ENCODE results near the gene FOXP1. TPM values are rescaled to one million over a fixed set of nuclear protein-coding genes. Genes with fewer than 3 reads are reported as not detected.

Gene FOXP1
- total RNA-seq, 1 donor from 2014 or later: 31.1 TPM

- DNase-seq: no peak
- Mint-ChIP-seq H3K9me3 (ENCODE audit: unreplicated experiment) (no peaks in the 10 kb centered on the region), H3K4me1 (ENCODE audit: low read depth, unreplicated experiment) (no peaks in the 10 kb centered on the region), H3K4me3 (ENCODE audit: unreplicated experiment) (no peak overlapping the region), H3K27ac (ENCODE audit: unreplicated experiment) (no peak overlapping the region), H3K36me3 (ENCODE audit: unreplicated experiment) (no peaks in the 10 kb centered on the region), H3K27me3 (ENCODE audit: unreplicated experiment) (no peaks in the 10 kb centered on the region)
- TF ChIP-seq, protein P1, sequence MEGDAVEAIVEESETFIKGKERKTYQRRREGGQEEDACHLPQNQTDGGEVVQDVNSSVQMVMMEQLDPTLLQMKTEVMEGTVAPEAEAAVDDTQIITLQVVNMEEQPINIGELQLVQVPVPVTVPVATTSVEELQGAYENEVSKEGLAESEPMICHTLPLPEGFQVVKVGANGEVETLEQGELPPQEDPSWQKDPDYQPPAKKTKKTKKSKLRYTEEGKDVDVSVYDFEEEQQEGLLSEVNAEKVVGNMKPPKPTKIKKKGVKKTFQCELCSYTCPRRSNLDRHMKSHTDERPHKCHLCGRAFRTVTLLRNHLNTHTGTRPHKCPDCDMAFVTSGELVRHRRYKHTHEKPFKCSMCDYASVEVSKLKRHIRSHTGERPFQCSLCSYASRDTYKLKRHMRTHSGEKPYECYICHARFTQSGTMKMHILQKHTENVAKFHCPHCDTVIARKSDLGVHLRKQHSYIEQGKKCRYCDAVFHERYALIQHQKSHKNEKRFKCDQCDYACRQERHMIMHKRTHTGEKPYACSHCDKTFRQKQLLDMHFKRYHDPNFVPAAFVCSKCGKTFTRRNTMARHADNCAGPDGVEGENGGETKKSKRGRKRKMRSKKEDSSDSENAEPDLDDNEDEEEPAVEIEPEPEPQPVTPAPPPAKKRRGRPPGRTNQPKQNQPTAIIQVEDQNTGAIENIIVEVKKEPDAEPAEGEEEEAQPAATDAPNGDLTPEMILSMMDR (IDR thresholded peaks at IDR 0.05; ENCODE audit: partially characterized antibody, unreplicated experiment): no peak
These were observed 206.6 kb downstream of the FOXP1 start for GRCh38 chr3:71376911-71377310.

- Mint-ChIP-seq H3K9me3 (ENCODE audit: unreplicated experiment) (no peaks in the 10 kb centered on the region), H3K36me3 (ENCODE audit: unreplicated experiment) (no peaks in the 10 kb centered on the region), H3K27ac (ENCODE audit: unreplicated experiment) (no peak overlapping the region), H3K4me1 (ENCODE audit: low read depth, unreplicated experiment) (no peaks in the 10 kb centered on the region), H3K4me3 (ENCODE audit: unreplicated experiment) (no peak overlapping the region), H3K27me3 (ENCODE audit: unreplicated experiment) (no peaks in the 10 kb centered on the region)
- DNase-seq: no peak
- TF ChIP-seq, protein P1 (IDR thresholded peaks at IDR 0.05; ENCODE audit: partially characterized antibody, unreplicated experiment): no peak
These were observed 207.0 kb downstream of the FOXP1 start for GRCh38 chr3:71376503-71376902.

DNA sequence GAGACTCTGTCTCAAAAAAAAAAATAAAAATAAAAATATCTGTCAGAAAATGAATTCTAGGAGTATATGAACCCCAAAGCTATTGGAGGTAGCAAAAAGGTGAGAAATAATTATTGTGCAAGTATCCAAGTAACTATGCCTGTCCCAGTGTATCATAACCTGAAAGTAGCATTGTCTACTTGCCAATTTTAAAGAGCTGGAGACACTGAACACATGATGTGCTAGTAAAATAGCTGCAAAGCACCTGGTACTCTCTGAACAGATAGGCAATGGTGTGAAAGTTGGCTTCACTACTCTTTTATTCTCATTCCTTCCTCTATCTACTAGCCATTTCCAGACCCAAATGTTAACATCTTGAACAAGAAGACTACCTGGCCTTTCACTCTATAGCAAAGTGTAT is 208.9 kb downstream of the FOXP1 start:
- no peak for DNase-seq
- Mint-ChIP-seq H3K4me3 (ENCODE audit: unreplicated experiment) (no peak overlapping the region), H3K36me3 (ENCODE audit: unreplicated experiment) (no peaks in the 10 kb centered on the region), H3K27ac (ENCODE audit: unreplicated experiment) (no peak overlapping the region), H3K27me3 (ENCODE audit: unreplicated experiment) (no peaks in the 10 kb centered on the region), H3K4me1 (ENCODE audit: low read depth, unreplicated experiment) (no peaks in the 10 kb centered on the region), H3K9me3 (ENCODE audit: unreplicated experiment) (no peaks in the 10 kb centered on the region)
- TF ChIP-seq, protein P1 (IDR thresholded peaks at IDR 0.05; ENCODE audit: partially characterized antibody, unreplicated experiment): no peak

GRCh38 chr3:71372911-71373637 is 210.5 kb downstream of the FOXP1 start:
- DNase-seq: no peak
- Mint-ChIP-seq H3K4me1 (ENCODE audit: low read depth, unreplicated experiment) (no peaks in the 10 kb centered on the region), H3K27me3 (ENCODE audit: unreplicated experiment) (no peaks in the 10 kb centered on the region), H3K27ac (ENCODE audit: unreplicated experiment) (no peak overlapping the region), H3K9me3 (ENCODE audit: unreplicated experiment) (no peaks in the 10 kb centered on the region), H3K4me3 (ENCODE audit: unreplicated experiment) (no peak overlapping the region), H3K36me3 (ENCODE audit: unreplicated experiment) (no peaks in the 10 kb centered on the region)
- TF ChIP-seq, protein P1 (IDR thresholded peaks at IDR 0.05; ENCODE audit: partially characterized antibody, unreplicated experiment): no peak

DNA sequence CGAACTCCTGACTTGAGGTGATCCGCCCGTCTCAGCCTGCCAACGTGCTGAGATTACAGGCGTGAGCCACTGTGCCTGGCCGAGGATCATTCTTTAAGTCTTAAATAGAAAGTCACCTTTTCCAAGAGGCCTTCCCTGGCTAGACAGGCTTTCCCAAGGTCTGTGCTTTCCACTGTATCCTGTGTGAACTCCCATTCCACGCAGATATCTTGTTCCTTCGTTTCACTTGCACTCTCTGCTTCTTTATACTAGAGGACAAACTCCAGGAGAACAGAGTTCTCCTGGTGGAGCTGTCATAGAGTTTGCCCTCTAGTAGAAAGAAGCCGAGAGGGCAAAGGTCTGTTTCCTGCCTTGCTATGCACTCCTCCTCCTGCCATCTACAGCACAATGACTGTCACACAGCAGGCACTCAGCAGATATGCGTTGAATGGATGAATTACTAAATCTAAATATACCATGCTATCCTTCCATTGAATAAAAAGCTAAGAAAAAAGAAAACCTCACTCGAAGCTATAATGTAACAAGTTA is 211.2 kb downstream of the FOXP1 start:
- Mint-ChIP-seq H3K9me3 (ENCODE audit: unreplicated experiment) (no peaks in the 10 kb centered on the region), H3K36me3 (ENCODE audit: unreplicated experiment) (no peaks in the 10 kb centered on the region), H3K4me1 (ENCODE audit: low read depth, unreplicated experiment) (peaks cover under 1% of the 10 kb centered on the region), H3K27me3 (ENCODE audit: unreplicated experiment) (no peaks in the 10 kb centered on the region), H3K4me3 (ENCODE audit: unreplicated experiment) (no peak overlapping the region), H3K27ac (ENCODE audit: unreplicated experiment) (no peak overlapping the region)
- TF ChIP-seq, protein P1 (IDR thresholded peaks at IDR 0.05; ENCODE audit: partially characterized antibody, unreplicated experiment): no peak
- DNase-seq: no peak

Data from glutamatergic neuron (in vitro differentiated cells).